ENCODE measurements around the gene RABGAP1L. TPM values are rescaled to one million over a fixed set of nuclear protein-coding genes. Genes with fewer than 3 reads are reported as not detected.
"Not testable (repeated sequence)": the region's sequence is repeated elsewhere in the genome, so short reads cannot be mapped to it uniquely, and the experiment has no call there.

The RABGAP1L gene
- polyA plus RNA-seq, 1 donor, result 51.9 TPM

DNA sequence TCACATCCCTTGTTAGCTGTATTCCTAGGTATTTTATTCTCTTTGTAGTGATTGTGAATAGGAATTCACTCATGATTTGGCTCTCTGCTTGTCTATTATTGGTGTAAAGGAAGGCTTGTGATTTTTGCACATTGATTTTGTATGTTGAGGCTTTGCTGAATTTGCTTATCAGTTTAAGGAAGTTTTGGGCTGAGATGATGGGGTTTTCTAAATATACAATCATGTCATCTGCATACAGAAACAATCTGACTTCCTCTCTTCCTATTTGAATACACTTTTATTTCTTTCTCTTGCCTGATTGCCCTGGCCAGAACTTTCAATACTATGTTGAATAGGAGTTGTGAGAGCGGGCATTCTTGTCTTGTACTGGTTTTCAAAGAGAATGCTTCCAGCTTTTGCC is 32.1 kb upstream of the RABGAP1L start:
- not testable (repeated sequence) for H3K4me3 ChIP-seq (ENCODE audit: low read length); H3K9me3 ChIP-seq (ENCODE audit: control insufficient read depth, low read depth, low read length); H3K4me1 ChIP-seq (ENCODE audit: control insufficient read depth, insufficient read depth, low read length); DNase-seq; H3K36me3 ChIP-seq (ENCODE audit: control insufficient read depth, insufficient read depth, low read length); H3K27me3 ChIP-seq (ENCODE audit: control insufficient read depth, insufficient read depth, low read length); H3K27ac ChIP-seq (ENCODE audit: low read length)
- WGBS (ENCODE audit: insufficient coverage, low lambda C conversion rate), result no CpG with 5 or more reads among the region's 1 CpG

GRCh38 chr1:174131032-174131638 is 28.2 kb upstream of the RABGAP1L start:
- Histone ChIP-seq H3K27ac (ENCODE audit: low read length) (no peak overlapping the region), H3K27me3 (ENCODE audit: control insufficient read depth, insufficient read depth, low read length) (no peaks in the 10 kb centered on the region), H3K4me1 (ENCODE audit: control insufficient read depth, insufficient read depth, low read length) (no peaks in the 10 kb centered on the region), H3K4me3 (ENCODE audit: low read length) (no peak overlapping the region), H3K9me3 (ENCODE audit: control insufficient read depth, low read depth, low read length) (no peaks in the 10 kb centered on the region), H3K36me3 (ENCODE audit: control insufficient read depth, insufficient read depth, low read length) (no peaks in the 10 kb centered on the region)
- no CpG with 5 or more reads among the region's 6 CpGs for WGBS (ENCODE audit: insufficient coverage, low lambda C conversion rate)
- no peak for DNase-seq

- no peak overlapping the region for H3K27ac ChIP-seq (ENCODE audit: low read length)
Observed at GRCh38 chr1:174134003-174134659, 25.2 kb upstream of the RABGAP1L start.

DNA sequence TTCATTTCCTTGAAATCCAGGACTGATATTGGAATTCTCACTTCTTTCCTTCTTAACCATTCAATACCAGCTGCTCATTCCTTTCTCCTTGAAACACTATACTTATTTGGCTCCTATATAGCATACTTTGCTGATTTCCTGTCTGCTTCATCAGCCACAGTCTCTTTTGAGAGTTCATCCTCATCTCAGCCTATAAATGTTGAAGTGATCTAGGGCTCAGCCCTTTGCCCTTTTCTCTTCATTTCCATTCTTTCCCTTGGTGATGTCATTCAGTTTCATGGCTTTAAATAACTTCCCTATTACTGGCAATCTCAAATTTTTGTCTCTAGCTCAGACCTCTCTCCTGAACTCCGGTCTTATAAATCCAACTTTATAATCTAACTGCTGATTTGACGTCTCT is 24.1 kb upstream of the RABGAP1L start:
- H3K4me3 ChIP-seq (ENCODE audit: low read length), result no peak overlapping the region
- no peaks in the 10 kb centered on the region for H3K27me3 ChIP-seq (ENCODE audit: control insufficient read depth, insufficient read depth, low read length)
- WGBS (ENCODE audit: insufficient coverage, low lambda C conversion rate), result 20% methylated on average over 1 of the region's 2 CpGs
- no peaks in the 10 kb centered on the region for H3K4me1 ChIP-seq (ENCODE audit: control insufficient read depth, insufficient read depth, low read length)
- no peak overlapping the region for H3K27ac ChIP-seq (ENCODE audit: low read length)
- no peaks in the 10 kb centered on the region for H3K9me3 ChIP-seq (ENCODE audit: control insufficient read depth, low read depth, low read length)
- no peak for DNase-seq
- H3K36me3 ChIP-seq (ENCODE audit: control insufficient read depth, insufficient read depth, low read length), result no peaks in the 10 kb centered on the region

More at GRCh38 chr1:174134003-174134659, 25.2 kb upstream of the RABGAP1L start:
- no CpG with 5 or more reads among the region's 3 CpGs for WGBS (ENCODE audit: insufficient coverage, low lambda C conversion rate)
- H3K4me1 ChIP-seq (ENCODE audit: control insufficient read depth, insufficient read depth, low read length), result no peaks in the 10 kb centered on the region
- no peaks in the 10 kb centered on the region for H3K9me3 ChIP-seq (ENCODE audit: control insufficient read depth, low read depth, low read length)
- no peak overlapping the region for H3K4me3 ChIP-seq (ENCODE audit: low read length)
- no peaks in the 10 kb centered on the region for H3K27me3 ChIP-seq (ENCODE audit: control insufficient read depth, insufficient read depth, low read length)
- no peak for DNase-seq
- no peaks in the 10 kb centered on the region for H3K36me3 ChIP-seq (ENCODE audit: control insufficient read depth, insufficient read depth, low read length)

- no CpG with 5 or more reads among the region's 1 CpG for WGBS (ENCODE audit: insufficient coverage, low lambda C conversion rate)
- H3K4me1 ChIP-seq (ENCODE audit: control insufficient read depth, insufficient read depth, low read length), result no peaks in the 10 kb centered on the region
Observed at GRCh38 chr1:174136714-174137113, 22.6 kb upstream of the RABGAP1L start.

GRCh38 chr1:174142836-174143235 is 16.5 kb upstream of the RABGAP1L start:
- WGBS (ENCODE audit: insufficient coverage, low lambda C conversion rate), result no CpG with 5 or more reads among the region's 5 CpGs
- Histone ChIP-seq H3K9me3 (ENCODE audit: control insufficient read depth, low read depth, low read length) (no peaks in the 10 kb centered on the region), H3K27me3 (ENCODE audit: control insufficient read depth, insufficient read depth, low read length) (no peaks in the 10 kb centered on the region)

More at GRCh38 chr1:174136714-174137113, 22.6 kb upstream of the RABGAP1L start:
- H3K27ac ChIP-seq (ENCODE audit: low read length), result no peak overlapping the region
- H3K9me3 ChIP-seq (ENCODE audit: control insufficient read depth, low read depth, low read length), result no peaks in the 10 kb centered on the region
- no peak overlapping the region for H3K4me3 ChIP-seq (ENCODE audit: low read length)
- DNase-seq, result no peak
- no peaks in the 10 kb centered on the region for H3K27me3 ChIP-seq (ENCODE audit: control insufficient read depth, insufficient read depth, low read length)
- no peaks in the 10 kb centered on the region for H3K36me3 ChIP-seq (ENCODE audit: control insufficient read depth, insufficient read depth, low read length)

DNA sequence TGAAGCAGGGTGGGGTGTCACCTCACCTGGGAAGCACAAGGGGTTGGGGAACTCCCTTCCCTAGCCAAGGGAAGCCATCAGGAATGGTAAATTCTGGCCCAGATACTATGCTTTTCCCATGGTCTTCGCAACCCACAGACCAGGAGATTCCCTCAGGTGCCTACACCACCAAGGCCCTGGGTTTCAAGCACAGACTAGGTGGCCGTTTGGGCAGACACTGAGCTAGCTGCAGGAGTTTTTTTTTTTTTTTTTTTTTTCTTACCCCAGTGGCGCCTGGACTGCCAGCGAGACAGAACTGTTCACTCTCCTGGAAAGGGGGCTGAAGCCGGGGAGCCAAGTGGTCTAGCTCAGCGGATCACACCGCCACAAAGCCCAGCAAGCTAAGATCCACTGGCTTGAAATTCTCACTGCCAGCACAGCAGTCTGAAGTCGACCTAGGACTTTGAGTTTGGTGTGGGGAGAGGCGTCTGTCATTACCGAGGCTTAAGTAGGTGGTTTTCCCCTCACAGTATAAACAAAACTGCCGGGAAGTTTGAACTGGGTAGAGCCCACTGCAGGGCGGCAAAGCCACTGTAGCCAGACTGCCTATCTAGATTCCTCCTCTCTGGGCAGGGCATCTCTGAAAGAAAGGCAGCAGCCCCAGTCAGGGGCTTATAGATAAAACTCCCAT is 15.5 kb upstream of the RABGAP1L start:
- peak overlapping the region; percentile 52 for H3K27ac ChIP-seq (ENCODE audit: low read length)
- H3K27me3 ChIP-seq (ENCODE audit: control insufficient read depth, insufficient read depth, low read length); H3K9me3 ChIP-seq (ENCODE audit: control insufficient read depth, low read depth, low read length); H3K4me1 ChIP-seq (ENCODE audit: control insufficient read depth, insufficient read depth, low read length); H3K4me3 ChIP-seq (ENCODE audit: low read length); H3K36me3 ChIP-seq (ENCODE audit: control insufficient read depth, insufficient read depth, low read length): not testable (repeated sequence)
- WGBS (ENCODE audit: insufficient coverage, low lambda C conversion rate), result no CpG with 5 or more reads among the region's 12 CpGs
- peak; percentile 36 to 67 for DNase-seq

More at GRCh38 chr1:174142836-174143235, 16.5 kb upstream of the RABGAP1L start:
- H3K36me3 ChIP-seq (ENCODE audit: control insufficient read depth, insufficient read depth, low read length), result no peaks in the 10 kb centered on the region
- no peak overlapping the region for H3K4me3 ChIP-seq (ENCODE audit: low read length)
- peaks cover 2% of the 10 kb centered on the region for H3K4me1 ChIP-seq (ENCODE audit: control insufficient read depth, insufficient read depth, low read length)
- no peak for DNase-seq
- H3K27ac ChIP-seq (ENCODE audit: low read length), result no peak overlapping the region

DNA sequence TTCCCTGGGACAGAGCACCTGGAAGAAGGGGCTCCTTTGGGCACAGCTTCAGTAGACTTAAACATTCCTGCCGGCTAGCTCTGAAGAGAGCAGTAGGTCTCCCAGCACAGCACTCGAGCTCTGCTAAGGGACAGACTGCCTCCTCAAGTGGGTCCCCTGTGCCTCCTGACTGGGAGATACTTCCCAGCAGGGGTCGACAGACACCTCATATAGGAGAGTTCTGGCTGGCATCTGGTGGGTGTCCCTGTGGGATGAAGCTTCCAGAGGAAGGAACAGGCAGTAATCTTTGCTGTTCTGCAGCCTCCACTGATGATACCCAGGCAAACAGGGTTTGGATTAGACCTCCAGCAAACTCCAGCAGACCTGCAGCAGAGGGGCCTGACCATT is 14.9 kb upstream of the RABGAP1L start:
- H3K4me3 ChIP-seq (ENCODE audit: low read length); H3K27ac ChIP-seq (ENCODE audit: low read length); H3K27me3 ChIP-seq (ENCODE audit: control insufficient read depth, insufficient read depth, low read length); H3K4me1 ChIP-seq (ENCODE audit: control insufficient read depth, insufficient read depth, low read length); DNase-seq; H3K9me3 ChIP-seq (ENCODE audit: control insufficient read depth, low read depth, low read length); H3K36me3 ChIP-seq (ENCODE audit: control insufficient read depth, insufficient read depth, low read length): not testable (repeated sequence)
- WGBS (ENCODE audit: insufficient coverage, low lambda C conversion rate), result no CpG with 5 or more reads among the region's 3 CpGs

- Histone ChIP-seq H3K36me3 (ENCODE audit: control insufficient read depth, insufficient read depth, low read length) (no peaks in the 10 kb centered on the region), H3K4me3 (ENCODE audit: low read length) (no peak overlapping the region), H3K27me3 (ENCODE audit: control insufficient read depth, insufficient read depth, low read length) (no peaks in the 10 kb centered on the region), H3K4me1 (ENCODE audit: control insufficient read depth, insufficient read depth, low read length) (peaks cover 2% of the 10 kb centered on the region), H3K9me3 (ENCODE audit: control insufficient read depth, low read depth, low read length) (no peaks in the 10 kb centered on the region), H3K27ac (ENCODE audit: low read length) (no peak overlapping the region)
- DNase-seq, result no peak
- no CpG with 5 or more reads among the region's 4 CpGs for WGBS (ENCODE audit: insufficient coverage, low lambda C conversion rate)
Observed at GRCh38 chr1:174149216-174149615, 10.1 kb upstream of the RABGAP1L start.

- WGBS (ENCODE audit: insufficient coverage, low lambda C conversion rate), result no CpG with 5 or more reads among the region's 2 CpGs
- Histone ChIP-seq H3K27me3 (ENCODE audit: control insufficient read depth, insufficient read depth, low read length) (no peaks in the 10 kb centered on the region), H3K36me3 (ENCODE audit: control insufficient read depth, insufficient read depth, low read length) (no peaks in the 10 kb centered on the region), H3K9me3 (ENCODE audit: control insufficient read depth, low read depth, low read length) (no peaks in the 10 kb centered on the region), H3K4me3 (ENCODE audit: low read length) (no peak overlapping the region), H3K27ac (ENCODE audit: low read length) (no peak overlapping the region), H3K4me1 (ENCODE audit: control insufficient read depth, insufficient read depth, low read length) (no peaks in the 10 kb centered on the region)
- no peak for DNase-seq
Observed at GRCh38 chr1:174150499-174150898, 8.8 kb upstream of the RABGAP1L start.

Measured in large intestine (tissue), 3 donors.